Mucosa of gallbladder (tissue), 1 donor: Measurements from ENCODE around the gene RBM28. TPM values are rescaled to one million over a fixed set of nuclear protein-coding genes. Genes with fewer than 3 reads are reported as not detected.

ENCODE experiments used
- DNase-seq: peaks from one replicate; pipeline ENCODE4 v3.0.0-alpha.2; 2020; ENCODE audit warnings: low spot score
- total RNA-seq: library from RNA; stranded (reverse); gene quantifications from one replicate; pipeline ENCODE4 v1.2.1, GENCODE V29; 2021
- donor health status: DM: no; HTN: no; CAD: no.

The RBM28 gene
- total RNA-seq, 1 donor from 2014 or later, result 23.5 TPM

DNA sequence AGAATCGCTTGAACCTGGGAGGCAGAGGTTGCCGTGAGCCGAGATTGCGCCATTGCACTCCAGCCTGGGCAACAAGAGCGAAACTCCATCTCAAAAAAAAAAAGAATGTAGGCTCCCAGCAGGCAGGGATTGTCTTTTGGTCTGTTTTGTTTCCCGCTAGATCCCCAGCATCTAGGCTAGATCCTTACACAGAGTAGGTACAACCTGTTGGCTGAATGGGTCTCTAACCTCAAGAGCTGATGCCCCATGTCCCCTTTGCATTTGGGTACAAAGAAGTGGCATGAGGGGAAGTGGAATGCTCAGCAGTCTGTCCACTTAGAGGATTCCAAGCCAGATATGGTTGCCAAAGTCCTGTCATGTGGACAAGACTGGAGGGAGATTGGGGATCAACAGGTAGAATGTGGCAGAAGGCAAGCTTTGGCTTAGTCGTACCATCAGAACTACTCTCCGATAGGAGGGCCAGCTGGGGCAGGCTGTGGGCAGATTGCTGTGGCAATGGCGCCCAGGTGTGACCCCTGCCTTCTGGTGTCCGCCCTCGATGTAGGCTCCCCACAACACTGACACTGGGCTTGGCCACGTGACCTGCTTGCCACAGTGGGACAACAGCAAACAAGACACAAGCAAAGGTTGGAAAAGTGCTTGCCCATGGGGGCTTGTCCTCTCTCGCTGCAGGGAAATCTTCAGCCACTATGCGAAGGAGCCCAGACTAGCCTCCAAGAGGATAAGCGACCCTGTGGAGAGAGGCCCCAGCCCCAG lies 81.3 kb downstream of the RBM28 start:
- no peak for DNase-seq

- no peak for DNase-seq
Observed at GRCh38 chr7:128260069-128260795, 83.5 kb downstream of the RBM28 start.

DNA sequence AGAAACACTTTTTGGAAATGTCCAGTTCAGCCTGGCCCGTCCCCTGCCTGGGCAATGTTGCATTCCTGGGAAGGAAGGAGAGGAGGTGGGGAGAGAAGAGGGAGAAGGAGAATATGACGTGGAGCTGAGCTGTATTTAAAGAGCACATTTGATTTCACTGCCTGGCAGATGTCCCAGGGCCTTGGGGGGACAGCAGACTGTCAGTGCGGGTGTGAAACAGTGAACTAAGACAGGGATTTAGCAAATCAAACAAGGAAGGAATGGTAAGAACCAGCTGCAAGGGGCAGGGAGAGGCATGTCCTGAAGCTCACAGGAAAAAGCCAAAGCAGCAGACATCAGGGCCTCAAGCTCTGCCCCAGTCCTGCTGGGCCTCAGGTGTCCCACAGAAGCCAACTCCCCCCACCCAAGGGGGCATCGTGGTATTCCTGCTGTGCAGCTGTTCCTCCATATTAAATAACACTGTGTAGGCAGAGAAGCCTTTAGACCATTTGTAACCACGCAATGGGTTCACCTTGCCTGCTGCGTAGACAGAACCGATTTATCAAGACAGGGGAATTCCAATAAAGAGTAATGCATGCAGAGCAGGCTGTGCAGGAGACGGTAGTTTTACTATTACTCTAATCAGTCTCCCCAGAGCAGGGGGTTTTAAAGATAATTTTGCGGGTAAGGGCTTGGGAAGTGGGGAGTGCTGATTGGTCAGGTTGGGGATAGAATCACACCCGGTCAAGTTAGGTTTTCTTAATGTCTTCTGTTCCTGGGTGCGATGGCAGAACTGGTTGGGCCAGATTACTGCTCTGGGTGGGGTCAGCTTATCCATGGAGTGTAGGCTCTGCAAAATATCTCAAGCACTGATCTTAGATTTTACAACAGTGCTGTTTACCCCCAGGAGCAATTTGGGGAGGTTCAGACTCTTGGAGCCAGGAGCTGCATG lies 84.3 kb downstream of the RBM28 start:
- peak; percentile 69 for DNase-seq

- no peak for DNase-seq
Observed at GRCh38 chr7:128257458-128257857, 86.2 kb downstream of the RBM28 start.

DNA sequence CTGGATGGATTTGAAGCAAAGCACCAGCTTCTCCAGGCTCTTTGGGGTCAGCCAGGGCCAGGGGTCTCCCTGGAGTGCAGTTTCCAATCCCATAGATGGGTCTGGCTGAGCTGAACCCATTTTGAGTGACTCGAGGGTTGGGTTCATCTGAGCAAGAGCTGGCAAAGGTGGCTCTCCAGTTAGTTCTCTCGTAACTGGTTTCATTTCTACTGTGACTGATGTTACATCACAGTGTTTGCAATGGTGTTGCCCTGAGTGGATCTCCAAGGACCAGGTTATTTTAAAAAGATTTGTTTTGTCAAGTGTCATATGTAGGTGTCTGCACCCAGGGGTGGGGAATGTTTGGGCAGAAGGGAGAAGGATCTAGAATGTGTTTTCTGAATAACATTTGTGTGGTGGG lies 88.4 kb downstream of the RBM28 start:
- DNase-seq, result no peak

DNA sequence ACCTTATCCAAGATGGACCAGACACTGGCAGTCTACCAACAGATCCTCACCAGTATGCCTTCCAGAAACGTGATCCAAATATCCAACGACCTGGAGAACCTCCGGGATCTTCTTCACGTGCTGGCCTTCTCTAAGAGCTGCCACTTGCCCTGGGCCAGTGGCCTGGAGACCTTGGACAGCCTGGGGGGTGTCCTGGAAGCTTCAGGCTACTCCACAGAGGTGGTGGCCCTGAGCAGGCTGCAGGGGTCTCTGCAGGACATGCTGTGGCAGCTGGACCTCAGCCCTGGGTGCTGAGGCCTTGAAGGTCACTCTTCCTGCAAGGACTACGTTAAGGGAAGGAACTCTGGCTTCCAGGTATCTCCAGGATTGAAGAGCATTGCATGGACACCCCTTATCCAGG lies 89.2 kb downstream of the RBM28 start:
- no peak for DNase-seq

GRCh38 chr7:128253701-128254100 lies 90.0 kb downstream of the RBM28 start:
- DNase-seq, result no peak

GRCh38 chr7:128251337-128251736 lies 92.4 kb downstream of the RBM28 start:
- DNase-seq, result no peak

Other genes starting within 250 kb of the RBM28 start
- not detected for gene LEP, start 102.6 kb downstream of the RBM28 start, total RNA-seq
- 0.63 TPM for gene PRRT4, start 17.8 kb upstream of the RBM28 start, total RNA-seq
- 18.6 TPM for gene IMPDH1, start 66.1 kb upstream of the RBM28 start, total RNA-seq
- 7.4 TPM for gene HILPDA, start 112.0 kb upstream of the RBM28 start, total RNA-seq
- gene METTL2B, start 132.8 kb upstream of the RBM28 start, total RNA-seq, result 19.4 TPM